Smooth muscle cell of the pulmonary artery (primary cell): ENCODE data around the gene CALHM4. TPM values are rescaled to one million over a fixed set of nuclear protein-coding genes. Genes with fewer than 3 reads are reported as not detected.

ENCODE experiments used
- total RNA-seq: library from RNA; depleted of rRNA; stranded (reverse); fragments of >200 nt; gene quantifications from 2 replicates; pipeline ENCODE4 v1.2.3, GENCODE V29; 2014

CALHM4 gene, protein sequence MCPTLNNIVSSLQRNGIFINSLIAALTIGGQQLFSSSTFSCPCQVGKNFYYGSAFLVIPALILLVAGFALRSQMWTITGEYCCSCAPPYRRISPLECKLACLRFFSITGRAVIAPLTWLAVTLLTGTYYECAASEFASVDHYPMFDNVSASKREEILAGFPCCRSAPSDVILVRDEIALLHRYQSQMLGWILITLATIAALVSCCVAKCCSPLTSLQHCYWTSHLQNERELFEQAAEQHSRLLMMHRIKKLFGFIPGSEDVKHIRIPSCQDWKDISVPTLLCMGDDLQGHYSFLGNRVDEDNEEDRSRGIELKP
- total RNA-seq: 0.20 TPM in 1 of 2 replicates, not detected in the other

DNA sequence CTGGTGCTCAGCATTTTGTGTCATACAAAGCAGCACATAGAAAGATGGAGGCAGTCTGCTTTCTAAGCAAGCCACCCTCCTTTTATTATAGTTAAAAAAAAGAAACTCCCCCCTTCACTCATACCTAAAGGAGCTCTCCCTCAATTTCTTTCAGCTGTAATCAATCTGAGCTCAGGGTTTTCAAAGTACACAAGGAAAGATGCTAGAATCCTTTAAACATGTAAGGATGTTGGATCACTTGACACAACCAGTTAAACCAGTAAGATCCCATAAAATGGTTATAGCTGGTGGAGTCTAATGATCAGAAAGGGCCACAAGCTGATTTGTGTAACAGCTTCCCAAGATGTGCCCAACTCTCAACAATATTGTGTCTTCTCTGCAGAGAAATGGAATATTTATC is at the start of gene CALHM4:
TSS of gene CALHM4 (plus strand) at position 301 of the 400 bp plus-strand sequence. CDS start at position 344, 43 bp downstream.

DNA sequence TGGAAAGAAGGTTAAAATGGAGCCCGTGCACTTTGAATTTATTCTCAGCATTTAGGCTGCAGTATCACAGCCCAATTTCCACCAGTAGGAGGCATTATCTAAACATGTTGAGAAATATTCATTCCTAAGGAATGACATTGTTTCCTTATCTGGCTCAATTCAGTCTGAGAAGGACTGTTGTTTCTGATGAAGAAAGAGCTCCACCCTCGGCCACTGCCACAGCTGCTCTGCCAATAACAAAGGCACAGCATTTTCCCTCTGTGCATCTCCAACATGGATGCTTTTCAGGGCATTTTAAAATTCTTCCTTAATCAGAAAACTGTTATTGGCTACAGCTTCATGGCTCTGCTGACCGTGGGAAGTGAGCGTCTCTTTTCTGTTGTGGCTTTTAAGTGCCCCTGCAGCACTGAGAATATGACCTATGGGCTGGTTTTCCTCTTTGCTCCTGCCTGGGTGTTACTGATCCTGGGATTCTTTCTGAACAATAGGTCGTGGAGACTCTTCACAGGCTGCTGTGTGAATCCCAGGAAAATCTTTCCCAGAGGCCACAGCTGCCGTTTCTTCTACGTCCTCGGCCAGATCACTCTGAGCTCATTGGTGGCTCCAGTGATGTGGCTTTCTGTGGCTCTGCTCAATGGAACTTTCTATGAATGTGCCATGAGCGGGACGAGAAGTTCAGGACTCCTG is 42.0 kb upstream of the CALHM4 start, which contains the start of gene CALHM5:
TSS of gene CALHM5 (plus strand) at position 216 of the 687 bp plus-strand sequence. CDS start at position 274, 58 bp downstream.

DNA sequence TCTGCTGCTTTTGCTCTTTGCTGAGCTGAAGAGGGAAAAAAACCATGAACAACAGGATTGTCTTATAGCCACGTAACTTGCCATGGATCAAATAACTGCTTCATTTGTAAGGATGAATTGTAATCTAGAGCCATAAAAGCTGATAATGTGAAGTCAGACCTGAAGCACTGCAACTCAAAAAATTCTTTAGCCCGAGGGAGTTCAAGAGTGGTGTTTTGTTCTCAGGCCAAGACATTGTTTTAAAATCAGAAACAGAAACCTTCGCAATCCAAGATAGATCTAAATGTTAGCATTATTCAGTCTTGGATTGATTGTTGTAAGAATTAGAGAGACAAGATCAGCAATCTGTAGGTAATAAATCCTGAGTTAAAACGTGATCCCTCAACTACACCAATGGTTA is 7.9 kb upstream of the CALHM4 start, which contains the start of gene TRAPPC3L:
TSS of gene TRAPPC3L (minus strand) at position 34 of the 400 bp plus-strand sequence. CDS start 170 bp downstream, outside the sequence.

DNA sequence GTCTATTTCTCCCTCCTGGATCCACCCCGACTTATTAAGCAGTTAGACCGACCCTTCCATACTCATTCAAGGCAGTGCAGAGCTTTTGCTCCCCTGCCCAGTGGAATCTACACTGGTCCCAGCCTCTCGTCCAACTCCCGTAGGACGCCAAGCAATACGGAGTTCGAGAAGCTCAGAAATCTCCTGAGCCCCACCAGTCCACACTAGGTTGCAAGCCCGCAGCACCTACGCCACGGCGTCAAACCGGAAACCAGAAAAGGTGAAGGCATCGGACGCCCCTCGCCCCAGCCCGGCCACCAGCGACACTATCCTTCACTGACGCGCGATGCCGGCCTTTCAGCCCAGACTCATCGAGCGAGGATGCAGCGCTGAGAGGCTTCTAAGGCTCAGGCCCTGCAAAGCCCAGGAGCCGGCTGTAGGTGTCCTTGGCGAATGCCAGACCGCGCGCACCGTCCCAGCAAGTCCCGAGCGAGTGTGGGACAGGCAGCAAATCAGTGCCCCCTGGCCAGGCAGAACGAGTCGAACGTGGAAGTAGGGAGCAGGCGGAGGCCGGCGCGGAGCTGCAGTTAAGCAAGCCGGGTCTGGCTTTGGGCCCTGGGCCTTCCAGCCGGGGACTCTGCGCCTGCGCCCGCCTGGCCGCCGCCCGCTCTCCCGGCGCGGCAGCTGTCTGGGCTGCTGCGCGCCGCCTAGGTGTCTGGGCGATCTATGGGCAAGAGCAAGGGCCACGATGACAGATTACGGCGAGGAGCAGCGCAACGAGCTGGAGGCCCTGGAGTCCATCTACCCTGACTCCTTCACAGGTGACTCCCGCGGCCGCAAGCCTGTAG is 17.5 kb downstream of the CALHM4 start, which contains the start of gene RWDD1:
TSS of gene RWDD1 (plus strand) at position 649 of the 827 bp plus-strand sequence. CDS start at position 728, 79 bp downstream.

Other genes starting within 250 kb of the CALHM4 start
- gene DSE, start 182.8 kb upstream of the CALHM4 start, total RNA-seq: 138 and 160 TPM in 2 replicates
- 1.5 and 1.9 TPM in 2 replicates for gene CALHM6, start 92.4 kb upstream of the CALHM4 start, total RNA-seq
- gene CALHM5, start 42.1 kb upstream of the CALHM4 start, total RNA-seq: 6.8 and 12.1 TPM in 2 replicates
- gene TRAPPC3L, start 8.1 kb upstream of the CALHM4 start, total RNA-seq: 0.07 TPM in 1 of 2 replicates, not detected in the other
- gene RWDD1, start 17.8 kb downstream of the CALHM4 start, total RNA-seq: 14.2 and 14.9 TPM in 2 replicates
- 0.07 and 0.10 TPM in 2 replicates for gene RSPH4A, start 62.7 kb downstream of the CALHM4 start, total RNA-seq
- gene ZUP1, start 115.0 kb downstream of the CALHM4 start, total RNA-seq: 9.3 and 11.8 TPM in 2 replicates
- 9.7 and 10.8 TPM in 2 replicates for gene KPNA5, start 127.5 kb downstream of the CALHM4 start, total RNA-seq
- 2.2 and 11.5 TPM in 2 replicates for gene FAM162B, start 212.0 kb downstream of the CALHM4 start, total RNA-seq